Right atrium auricular region (tissue), 2 donors: ENCODE data around the gene ACHE. TPM values are rescaled to one million over a fixed set of nuclear protein-coding genes. Genes with fewer than 3 reads are reported as not detected.

Experiments used
- DNase-seq: peaks from one replicate; pipeline ENCODE4 v3.0.0-alpha.2; 2019; ENCODE audit warnings: low spot score
- H3K27ac ChIP-seq, 2 donors: fragments of 200-600 bp; sonication (generic); 1 replicate in 1 of 2; 2 replicates in 1 of 2; pipeline ENCODE4 v1.5.1; 2016 to 2019
- H3K27me3 ChIP-seq, 2 donors: fragments of 200-600 bp; sonication (generic); one replicate each; pipeline versions ENCODE4 v1.5.1 to v1.6.0; 2017 to 2019
- H3K36me3 ChIP-seq: fragments of 200-600 bp; sonication (generic); one replicate; pipeline ENCODE4 v1.5.1; 2016
- H3K4me1 ChIP-seq, 2 donors: fragments of 200-600 bp; sonication (generic); one replicate each; pipeline versions ENCODE4 v1.5.1 to v1.6.0; 2017 to 2019
- H3K4me3 ChIP-seq, 2 donors: fragments of 200-600 bp; sonication (generic); 1 replicate in 1 of 2; 2 replicates in 1 of 2; pipeline ENCODE4 v1.5.1; 2017 to 2019; ENCODE audit warnings: mild to moderate bottlenecking in 1 of 2, moderate library complexity in 1 of 2
- H3K9me3 ChIP-seq, 2 donors: fragments of 200-600 bp; sonication (generic); one replicate each; pipeline ENCODE4 v1.5.1; 2019
- CTCF ChIP-seq, 2 donors: fragments of 200-600 bp; sonication (generic); IDR thresholded peaks; one replicate each; pipeline ENCODE4 v1.5.1; 2019; ENCODE audit warnings: antibody characterized with exemption in 2 of 2
- total RNA-seq, 2 donors: library from RNA; depleted of rRNA; stranded (reverse); fragments of >200 nt; gene quantifications; one replicate each; pipeline ENCODE4 v1.1.0, GENCODE V29; 2016

The ACHE gene
- total RNA-seq, 2 donors from 2014 or later: 5.4 to 33.0 TPM

- TF ChIP-seq CTCF (IDR thresholded peaks at IDR 0.05): no peak
- no peaks in the 10 kb centered on the region for H3K36me3 ChIP-seq
Measured at GRCh38 chr7:100863406-100863950, 32.2 kb downstream of the ACHE start.

GRCh38 chr7:100861616-100861985 is 34.1 kb downstream of the ACHE start:
- Histone ChIP-seq H3K27me3 (no peaks in the 10 kb centered on the region), H3K27ac (no peak overlapping the region), H3K9me3 (no peaks in the 10 kb centered on the region), H3K4me3 (no peak overlapping the region), H3K4me1 (peaks cover 0 to 22% of the 10 kb centered on the region in 2 donors), H3K36me3 (no peaks in the 10 kb centered on the region)
- TF ChIP-seq CTCF (IDR thresholded peaks at IDR 0.05): no peak
- DNase-seq: no peak

More at GRCh38 chr7:100863406-100863950, 32.2 kb downstream of the ACHE start:
- H3K4me3 ChIP-seq: no peak overlapping the region
- no peak for DNase-seq
- H3K9me3 ChIP-seq: no peaks in the 10 kb centered on the region
- H3K4me1 ChIP-seq: peaks cover 0 to 36% of the 10 kb centered on the region in 2 donors
- H3K27me3 ChIP-seq: no peaks in the 10 kb centered on the region
- no peak overlapping the region for H3K27ac ChIP-seq

- H3K4me1 ChIP-seq: peaks cover 0 to 15% of the 10 kb centered on the region in 2 donors
- TF ChIP-seq CTCF (IDR thresholded peaks at IDR 0.05): no peak
- no peaks in the 10 kb centered on the region for H3K27me3 ChIP-seq
- no peaks in the 10 kb centered on the region for H3K9me3 ChIP-seq
- no peak overlapping the region for H3K27ac ChIP-seq
- no peak overlapping the region for H3K4me3 ChIP-seq
- no peak for DNase-seq
- H3K36me3 ChIP-seq: no peaks in the 10 kb centered on the region
Measured at GRCh38 chr7:100860702-100861615, 34.7 kb downstream of the ACHE start.

GRCh38 chr7:100859856-100860255 is 35.8 kb downstream of the ACHE start:
- H3K4me3 ChIP-seq: no peak overlapping the region
- H3K27me3 ChIP-seq: no peaks in the 10 kb centered on the region
- H3K9me3 ChIP-seq: no peaks in the 10 kb centered on the region
- H3K27ac ChIP-seq: no peak overlapping the region
- no peaks in the 10 kb centered on the region for H3K36me3 ChIP-seq
- peaks cover 0 to 9% of the 10 kb centered on the region in 2 donors for H3K4me1 ChIP-seq
- no peak for DNase-seq
- TF ChIP-seq CTCF (IDR thresholded peaks at IDR 0.05): no peak

- no peaks in the 10 kb centered on the region for H3K9me3 ChIP-seq
- H3K27me3 ChIP-seq: no peaks in the 10 kb centered on the region
- no peak overlapping the region for H3K27ac ChIP-seq
- no peak for TF ChIP-seq CTCF (IDR thresholded peaks at IDR 0.05)
- no peaks in the 10 kb centered on the region for H3K36me3 ChIP-seq
- H3K4me3 ChIP-seq: no peak overlapping the region
- H3K4me1 ChIP-seq: peaks cover 0 to 13% of the 10 kb centered on the region in 2 donors
- no peak for DNase-seq
Measured at GRCh38 chr7:100856871-100857282, 38.8 kb downstream of the ACHE start.
